MM.1S (cell line): ENCODE measurements around the gene CACNA1I.

Source experiments
- EZH2 ChIP-seq: fragments of 300-600 bp; sonication (generic); optimal IDR thresholded peaks from 2 replicates; pipeline ENCODE3; 2017; ENCODE audit warnings: low read depth, mild to moderate bottlenecking, antibody characterized with exemption, low read length, mixed read lengths
- EZH2phosphoT487 ChIP-seq: fragments of 300-600 bp; sonication (generic); IDR thresholded peaks from 2 replicates; pipeline ENCODE4 v1.6.1; 2018; ENCODE audit warnings: antibody characterized with exemption, low read length
- TF ChIP-seq, protein P1 (sequence below): fragments of 300-600 bp; sonication (generic); IDR thresholded peaks from 2 replicates; pipeline ENCODE4 v1.5.1; 2016; ENCODE audit warnings: antibody characterized with exemption, low read length, mixed read lengths

DNA sequence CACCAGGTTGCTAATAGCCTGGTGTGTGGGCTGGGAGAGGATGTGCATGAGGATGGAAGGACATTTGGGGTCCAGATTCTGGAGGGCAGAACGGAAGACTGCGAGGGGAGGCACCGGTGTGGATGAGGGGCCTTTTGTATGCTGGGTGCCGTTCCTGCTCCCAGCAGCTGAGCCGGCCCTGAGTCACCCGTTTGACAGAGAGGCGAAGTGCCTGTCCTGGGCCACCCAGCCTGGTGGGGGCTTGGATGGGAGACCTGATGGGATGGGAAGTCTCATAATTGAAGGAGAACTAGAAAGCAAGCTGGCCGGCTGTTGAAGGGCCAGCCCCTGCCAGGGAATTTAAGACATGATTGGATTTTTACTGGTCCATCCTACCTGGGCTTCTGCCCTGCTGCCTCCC lies 10.8 kb downstream of the CACNA1I start:
- TF ChIP-seq, protein P1, sequence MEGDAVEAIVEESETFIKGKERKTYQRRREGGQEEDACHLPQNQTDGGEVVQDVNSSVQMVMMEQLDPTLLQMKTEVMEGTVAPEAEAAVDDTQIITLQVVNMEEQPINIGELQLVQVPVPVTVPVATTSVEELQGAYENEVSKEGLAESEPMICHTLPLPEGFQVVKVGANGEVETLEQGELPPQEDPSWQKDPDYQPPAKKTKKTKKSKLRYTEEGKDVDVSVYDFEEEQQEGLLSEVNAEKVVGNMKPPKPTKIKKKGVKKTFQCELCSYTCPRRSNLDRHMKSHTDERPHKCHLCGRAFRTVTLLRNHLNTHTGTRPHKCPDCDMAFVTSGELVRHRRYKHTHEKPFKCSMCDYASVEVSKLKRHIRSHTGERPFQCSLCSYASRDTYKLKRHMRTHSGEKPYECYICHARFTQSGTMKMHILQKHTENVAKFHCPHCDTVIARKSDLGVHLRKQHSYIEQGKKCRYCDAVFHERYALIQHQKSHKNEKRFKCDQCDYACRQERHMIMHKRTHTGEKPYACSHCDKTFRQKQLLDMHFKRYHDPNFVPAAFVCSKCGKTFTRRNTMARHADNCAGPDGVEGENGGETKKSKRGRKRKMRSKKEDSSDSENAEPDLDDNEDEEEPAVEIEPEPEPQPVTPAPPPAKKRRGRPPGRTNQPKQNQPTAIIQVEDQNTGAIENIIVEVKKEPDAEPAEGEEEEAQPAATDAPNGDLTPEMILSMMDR = no peak
- TF ChIP-seq EZH2 (no peak), EZH2phosphoT487 (no peak)
